ENCODE results near the gene PGAP1.

DNA sequence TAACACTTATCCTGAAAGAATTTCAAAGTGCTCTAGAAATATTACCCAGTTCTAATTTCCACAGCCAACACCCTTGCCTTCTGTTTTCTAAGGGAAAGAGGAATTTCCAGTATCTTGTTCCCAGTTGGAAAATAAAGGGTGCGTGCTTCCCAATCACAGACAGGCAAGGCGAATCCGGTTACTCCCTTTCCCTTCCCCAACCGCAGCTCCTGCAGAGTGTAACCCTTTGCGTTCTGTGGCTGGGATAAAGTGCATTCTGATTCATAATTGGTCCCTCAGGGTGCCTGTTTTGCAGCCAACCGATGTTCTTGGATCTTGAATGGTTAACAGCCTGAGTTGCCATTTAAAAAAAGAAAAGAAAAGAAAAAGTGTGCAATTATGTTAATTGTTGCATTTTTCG, 40.6 kb upstream of the PGAP1 start:
- TF ChIP-seq POLR2AphosphoS5 (IDR thresholded peaks at IDR 0.05): no peak
- no peak for TF ChIP-seq CTCF (IDR thresholded peaks at IDR 0.05)
